Prostate gland (tissue), 2 donors: Measurements from ENCODE around the gene TMEM88.

Source experiments
- POLR2A ChIP-seq: fragments of 450-650 bp; IDR thresholded peaks from one replicate; pipeline ENCODE4 v1.6.1; 2016; ENCODE audit warnings: antibody characterized with exemption, mild to moderate bottlenecking
- POLR2AphosphoS5 ChIP-seq: sonication (generic); formaldehyde crosslinking; IDR thresholded peaks from one replicate; pipeline ENCODE4 v1.6.1; 2017; ENCODE audit warnings: antibody characterized with exemption
- TF ChIP-seq, protein P1 (sequence below), 4 experiments: fragments of 200-600 bp in 2 of 4; fragments of 450-650 bp in 2 of 4; sonication (generic) in 2 of 4; IDR thresholded peaks; 1 replicate in 3 of 4; 2 replicates in 1 of 4; pipeline ENCODE4 v1.5.1; 2016 to 2019; ENCODE audit warnings: antibody characterized with exemption in 4 of 4, mild to moderate bottlenecking in 2 of 4, moderate library complexity in 2 of 4

DNA sequence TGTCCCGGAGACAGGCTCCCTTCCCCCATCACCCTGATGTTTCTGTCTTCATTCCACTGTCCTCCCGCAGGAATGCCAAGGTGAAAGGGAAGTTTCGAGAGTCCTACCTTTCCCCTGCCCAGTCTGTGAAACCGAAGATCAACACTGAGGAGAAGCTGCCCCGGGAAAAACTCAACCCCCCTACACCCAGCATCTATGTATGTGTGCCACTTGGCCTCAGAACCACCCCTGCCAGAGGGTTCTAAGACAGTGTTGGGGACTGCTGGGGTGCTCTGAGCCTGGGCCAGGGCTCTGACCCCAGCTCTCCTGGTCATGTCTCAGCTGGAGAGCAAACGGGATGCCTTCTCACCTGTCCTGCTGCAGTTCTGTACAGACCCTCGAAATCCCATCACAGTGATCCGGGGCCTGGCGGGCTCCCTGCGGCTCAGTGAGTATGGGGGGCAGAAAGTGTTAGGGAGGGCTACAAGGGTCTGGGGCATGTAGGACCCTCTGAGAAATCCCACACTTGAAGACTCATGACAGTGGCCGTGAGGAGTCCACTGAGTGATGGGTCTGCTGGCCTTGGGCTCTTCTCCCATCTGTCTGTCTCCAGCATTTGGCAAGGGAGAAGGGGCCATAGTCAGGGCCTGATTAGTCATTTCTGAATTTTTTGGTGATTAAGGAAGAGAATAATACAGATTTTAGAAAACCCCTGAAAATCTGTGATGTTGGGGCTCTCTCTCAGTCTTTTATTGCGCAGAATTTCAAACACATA is 4.9 kb upstream of the TMEM88 start:
- TF ChIP-seq POLR2A: no peak
- TF ChIP-seq, protein P1, sequence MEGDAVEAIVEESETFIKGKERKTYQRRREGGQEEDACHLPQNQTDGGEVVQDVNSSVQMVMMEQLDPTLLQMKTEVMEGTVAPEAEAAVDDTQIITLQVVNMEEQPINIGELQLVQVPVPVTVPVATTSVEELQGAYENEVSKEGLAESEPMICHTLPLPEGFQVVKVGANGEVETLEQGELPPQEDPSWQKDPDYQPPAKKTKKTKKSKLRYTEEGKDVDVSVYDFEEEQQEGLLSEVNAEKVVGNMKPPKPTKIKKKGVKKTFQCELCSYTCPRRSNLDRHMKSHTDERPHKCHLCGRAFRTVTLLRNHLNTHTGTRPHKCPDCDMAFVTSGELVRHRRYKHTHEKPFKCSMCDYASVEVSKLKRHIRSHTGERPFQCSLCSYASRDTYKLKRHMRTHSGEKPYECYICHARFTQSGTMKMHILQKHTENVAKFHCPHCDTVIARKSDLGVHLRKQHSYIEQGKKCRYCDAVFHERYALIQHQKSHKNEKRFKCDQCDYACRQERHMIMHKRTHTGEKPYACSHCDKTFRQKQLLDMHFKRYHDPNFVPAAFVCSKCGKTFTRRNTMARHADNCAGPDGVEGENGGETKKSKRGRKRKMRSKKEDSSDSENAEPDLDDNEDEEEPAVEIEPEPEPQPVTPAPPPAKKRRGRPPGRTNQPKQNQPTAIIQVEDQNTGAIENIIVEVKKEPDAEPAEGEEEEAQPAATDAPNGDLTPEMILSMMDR (IDR thresholded peaks at IDR 0.05): no peak
- TF ChIP-seq POLR2AphosphoS5: no peak
